Subcutaneous adipose tissue (tissue), 4 donors: ENCODE data around the gene ATP8B1. TPM values are rescaled to one million over a fixed set of nuclear protein-coding genes. Genes with fewer than 3 reads are reported as not detected.

Source experiments
- total RNA-seq, 4 donors: library from RNA; depleted of rRNA; stranded (reverse); fragments of >200 nt; gene quantifications; one replicate each; pipeline ENCODE4 v1.1.0, GENCODE V29; 2016
- TF ChIP-seq, protein P1 (sequence below): fragments of 450-650 bp; IDR thresholded peaks from one replicate; pipeline ENCODE4 v1.5.1; 2016; ENCODE audit warnings: low read depth, mild to moderate bottlenecking, control low read depth, antibody characterized with exemption, moderate library complexity

Gene ATP8B1
- total RNA-seq, 4 donors from 2014 or later = 7.5 to 14.3 (median 9.2) TPM

DNA sequence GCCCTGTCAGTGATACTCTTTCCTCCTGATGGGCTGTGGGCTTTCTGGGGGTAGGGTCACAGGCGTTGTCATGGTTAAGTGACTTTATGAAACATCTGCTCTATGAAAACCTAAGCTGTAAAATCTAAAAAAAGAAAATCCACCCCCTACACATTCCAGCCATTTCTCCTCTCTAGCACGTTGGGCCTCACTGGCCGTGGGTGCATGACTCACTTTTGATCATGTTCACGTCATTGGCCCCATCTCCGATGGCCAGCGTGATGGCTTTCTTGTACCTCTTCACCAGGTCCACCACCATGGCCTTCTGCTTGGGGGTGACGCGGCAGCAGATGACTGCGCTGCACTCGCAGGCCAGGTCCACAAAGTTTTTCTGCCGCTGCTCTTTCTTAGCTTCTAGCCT is 142.2 kb downstream of the ATP8B1 start:
- TF ChIP-seq, protein P1, sequence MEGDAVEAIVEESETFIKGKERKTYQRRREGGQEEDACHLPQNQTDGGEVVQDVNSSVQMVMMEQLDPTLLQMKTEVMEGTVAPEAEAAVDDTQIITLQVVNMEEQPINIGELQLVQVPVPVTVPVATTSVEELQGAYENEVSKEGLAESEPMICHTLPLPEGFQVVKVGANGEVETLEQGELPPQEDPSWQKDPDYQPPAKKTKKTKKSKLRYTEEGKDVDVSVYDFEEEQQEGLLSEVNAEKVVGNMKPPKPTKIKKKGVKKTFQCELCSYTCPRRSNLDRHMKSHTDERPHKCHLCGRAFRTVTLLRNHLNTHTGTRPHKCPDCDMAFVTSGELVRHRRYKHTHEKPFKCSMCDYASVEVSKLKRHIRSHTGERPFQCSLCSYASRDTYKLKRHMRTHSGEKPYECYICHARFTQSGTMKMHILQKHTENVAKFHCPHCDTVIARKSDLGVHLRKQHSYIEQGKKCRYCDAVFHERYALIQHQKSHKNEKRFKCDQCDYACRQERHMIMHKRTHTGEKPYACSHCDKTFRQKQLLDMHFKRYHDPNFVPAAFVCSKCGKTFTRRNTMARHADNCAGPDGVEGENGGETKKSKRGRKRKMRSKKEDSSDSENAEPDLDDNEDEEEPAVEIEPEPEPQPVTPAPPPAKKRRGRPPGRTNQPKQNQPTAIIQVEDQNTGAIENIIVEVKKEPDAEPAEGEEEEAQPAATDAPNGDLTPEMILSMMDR = no peak

DNA sequence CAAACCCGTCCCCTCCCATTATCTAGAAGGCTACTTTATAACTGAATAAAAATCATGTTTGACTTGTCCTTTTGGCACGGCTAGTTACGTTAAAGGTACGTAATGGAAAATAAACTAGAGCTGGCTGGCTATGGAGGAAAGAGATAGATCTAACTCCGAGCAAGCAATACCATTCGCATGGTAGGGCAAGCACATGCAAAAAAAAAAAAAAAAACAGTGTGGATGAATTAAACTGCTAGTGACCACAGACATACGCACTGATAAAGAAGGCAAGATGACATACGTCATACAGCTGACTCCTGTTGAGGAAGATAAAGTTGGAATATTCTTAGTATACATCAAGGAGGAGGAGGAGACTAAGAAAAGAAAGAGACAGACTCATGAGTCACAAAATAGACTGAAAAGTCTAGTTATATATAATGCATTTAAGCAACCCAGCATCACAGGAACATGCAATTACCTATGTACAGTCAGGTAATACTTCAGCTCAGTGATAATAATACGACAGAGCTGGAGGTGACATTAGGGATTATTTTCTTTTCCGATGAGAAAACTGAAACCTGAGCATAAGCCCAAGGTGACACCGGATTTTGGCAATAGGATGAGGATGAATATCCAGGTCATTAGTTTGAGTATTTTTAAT is 143.5 kb downstream of the ATP8B1 start:
- TF ChIP-seq, protein P1 = no peak

DNA sequence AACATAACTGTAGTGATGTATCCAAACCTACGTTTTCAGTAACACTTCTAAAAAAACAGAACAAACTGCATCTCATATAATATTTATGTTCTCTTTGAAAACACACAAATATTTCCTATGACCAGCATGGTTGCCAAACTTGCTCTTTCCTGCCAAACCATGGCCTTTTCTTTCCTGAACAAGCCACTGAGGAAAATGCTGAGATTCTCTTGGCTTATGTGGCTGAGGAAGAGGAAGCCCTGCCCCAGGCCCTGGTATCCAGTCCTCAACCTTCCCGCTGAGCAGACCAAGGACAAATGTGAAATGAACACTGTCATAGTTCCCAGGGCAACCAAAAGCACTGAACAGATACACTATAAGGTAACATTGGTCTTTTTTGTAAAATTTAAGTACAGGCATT is 145.6 kb downstream of the ATP8B1 start:
- TF ChIP-seq, protein P1 = no peak

DNA sequence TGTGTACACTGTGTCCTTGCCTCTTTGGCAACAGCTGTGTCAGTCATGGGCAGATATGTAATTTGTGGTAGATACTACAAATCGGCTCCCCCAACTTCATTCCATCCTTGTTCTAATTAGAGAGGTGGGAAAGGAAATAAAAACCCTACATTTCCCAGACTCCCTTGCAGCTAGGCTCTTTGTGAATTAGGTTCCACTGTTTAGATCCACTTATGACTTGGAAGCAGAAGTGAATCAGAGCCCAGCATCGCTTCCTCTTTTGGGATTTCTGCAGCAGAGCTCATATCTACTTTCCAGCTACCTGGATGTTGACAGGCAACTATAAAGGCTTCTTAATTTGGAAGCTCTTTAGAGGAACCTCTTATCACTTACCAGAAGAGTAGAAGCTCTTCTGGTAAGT is 147.4 kb downstream of the ATP8B1 start:
- TF ChIP-seq, protein P1 = no peak

DNA sequence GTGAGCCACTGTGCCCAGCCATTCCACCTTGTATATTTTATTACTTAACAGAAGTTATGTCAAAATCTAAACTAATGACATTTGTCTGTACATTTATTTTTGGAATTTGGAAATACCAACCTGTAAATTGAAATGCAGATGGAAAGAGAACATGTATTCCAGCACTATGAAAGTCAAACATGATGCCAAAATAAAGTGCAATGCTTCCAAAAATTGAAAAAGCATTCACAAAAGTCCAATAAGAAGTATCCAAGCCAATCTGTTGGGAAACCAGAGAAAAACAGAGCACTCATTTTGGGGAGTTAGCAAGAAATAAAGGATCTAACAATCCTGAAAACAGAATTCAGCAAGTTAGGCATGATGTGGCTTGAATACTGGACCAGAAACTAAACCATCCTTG is 151.2 kb downstream of the ATP8B1 start:
- TF ChIP-seq, protein P1 = no peak

DNA sequence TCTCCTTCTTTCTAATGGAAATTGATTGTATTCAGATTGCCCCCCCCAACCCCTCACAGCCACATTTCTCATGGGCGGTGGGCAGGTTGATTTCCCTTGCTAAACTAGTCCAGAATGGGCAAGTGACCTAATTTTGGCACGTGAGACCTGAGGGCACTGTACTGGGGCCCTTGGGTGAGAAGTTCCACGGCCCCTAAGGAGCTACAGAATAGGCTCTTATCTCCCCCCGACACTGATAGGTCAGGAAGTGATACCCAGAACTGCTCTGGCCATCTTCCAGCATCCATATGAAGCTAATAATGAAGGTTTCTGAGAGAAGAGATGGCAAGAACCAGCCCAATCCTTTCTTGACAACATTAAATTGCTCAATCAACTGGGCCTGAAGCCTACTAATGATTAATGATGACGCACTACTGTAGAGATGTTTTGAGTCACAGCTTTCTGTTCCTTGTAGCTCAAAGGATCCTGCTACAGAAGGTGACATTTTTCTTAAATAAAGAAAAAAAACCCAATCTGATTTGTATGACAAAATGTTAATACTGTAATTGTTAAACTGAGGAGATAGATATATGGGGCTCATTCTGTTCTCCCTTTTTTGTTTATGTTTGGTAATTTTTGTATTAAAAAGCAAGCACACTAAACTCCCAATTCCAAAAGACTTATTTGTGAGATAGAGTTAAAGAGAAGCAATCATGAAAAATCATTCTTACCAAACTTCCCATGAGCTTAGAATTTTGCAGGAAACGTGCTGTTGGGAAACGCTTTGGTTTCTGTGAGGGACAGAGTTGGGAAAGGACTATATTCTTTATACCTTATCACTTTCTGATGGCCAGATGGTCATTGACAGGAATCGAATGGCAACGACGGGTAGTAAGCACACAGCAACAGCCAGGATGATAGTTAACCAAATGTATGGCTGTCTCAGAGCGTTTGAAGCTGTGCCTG is 153.3 kb downstream of the ATP8B1 start:
- TF ChIP-seq, protein P1 = no peak

DNA sequence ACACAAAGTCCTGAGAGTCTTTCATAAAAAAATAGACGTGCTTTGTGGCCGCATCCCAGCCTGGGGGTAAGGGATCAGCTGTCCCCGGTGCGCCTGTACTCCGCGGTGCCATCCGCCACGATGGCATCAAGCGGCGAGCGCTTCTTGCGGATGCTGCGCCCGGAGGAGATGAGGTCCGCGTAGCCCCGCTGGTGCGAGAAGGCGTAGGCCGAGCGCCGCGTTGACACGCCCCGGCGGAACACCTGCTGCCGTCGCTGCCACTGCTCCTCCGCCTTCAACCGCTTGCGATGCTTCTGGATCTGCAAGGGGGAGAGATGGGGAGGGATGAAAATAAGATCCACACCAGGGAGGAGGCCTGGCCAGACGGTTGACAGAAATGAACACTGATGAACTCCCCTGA is 154.7 kb downstream of the ATP8B1 start:
- TF ChIP-seq, protein P1 = no peak
